Panc1 (cell line): ENCODE results near the gene SIL1.

Source experiments
- POLR2AphosphoS5 ChIP-seq: IDR thresholded peaks from 2 replicates; pipeline ENCODE4 v1.6.1; 2012; ENCODE audit warnings: mild to moderate bottlenecking, low read depth, low read length, moderate library complexity
- REST ChIP-seq, 2 experiments: IDR thresholded peaks; 2 replicates each; pipeline ENCODE4 v1.6.1; 2011 to 2012; ENCODE audit warnings: low read depth in 2 of 2, control low read depth in 1 of 2, low read length in 1 of 2, mild to moderate bottlenecking in 1 of 2, moderate library complexity in 1 of 2; ENCODE audit not compliant: insufficient read depth in 1 of 2
- SIN3A ChIP-seq: IDR thresholded peaks from 2 replicates; pipeline ENCODE4 v1.6.1; 2012; ENCODE audit warnings: low read depth, mild to moderate bottlenecking, low read length, moderate library complexity, borderline replicate concordance; ENCODE audit not compliant: insufficient read depth
- TCF7L2 ChIP-seq: IDR thresholded peaks from 2 replicates; pipeline ENCODE4 v1.6.1; 2011; ENCODE audit warnings: mild to moderate bottlenecking, low read depth, low read length, inconsistent platforms
- TF ChIP-seq, protein P1 (sequence below): fragments of 450-650 bp; IDR thresholded peaks from 2 replicates; pipeline ENCODE4 v1.5.1; 2017; ENCODE audit warnings: mild to moderate bottlenecking

DNA sequence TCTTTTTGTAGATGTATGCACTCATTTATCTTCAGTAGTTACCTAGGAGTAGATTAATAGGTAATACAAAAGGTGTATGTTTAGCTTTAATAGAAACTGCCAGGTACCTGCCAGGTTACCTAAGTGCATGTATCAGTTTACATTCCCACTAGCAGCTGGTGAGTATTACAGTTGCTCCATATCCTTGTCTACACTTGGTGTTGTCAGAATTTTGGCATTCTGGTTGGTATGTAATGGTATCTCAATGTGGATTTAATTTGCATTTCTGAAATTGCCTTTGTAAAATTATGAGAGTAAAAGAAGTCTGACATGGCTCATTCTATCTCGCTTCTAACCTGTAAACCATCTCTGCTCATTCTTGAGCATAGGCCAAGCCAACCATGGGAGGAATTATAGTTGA is 38.3 kb upstream of the SIL1 start:
- TF ChIP-seq, protein P1, sequence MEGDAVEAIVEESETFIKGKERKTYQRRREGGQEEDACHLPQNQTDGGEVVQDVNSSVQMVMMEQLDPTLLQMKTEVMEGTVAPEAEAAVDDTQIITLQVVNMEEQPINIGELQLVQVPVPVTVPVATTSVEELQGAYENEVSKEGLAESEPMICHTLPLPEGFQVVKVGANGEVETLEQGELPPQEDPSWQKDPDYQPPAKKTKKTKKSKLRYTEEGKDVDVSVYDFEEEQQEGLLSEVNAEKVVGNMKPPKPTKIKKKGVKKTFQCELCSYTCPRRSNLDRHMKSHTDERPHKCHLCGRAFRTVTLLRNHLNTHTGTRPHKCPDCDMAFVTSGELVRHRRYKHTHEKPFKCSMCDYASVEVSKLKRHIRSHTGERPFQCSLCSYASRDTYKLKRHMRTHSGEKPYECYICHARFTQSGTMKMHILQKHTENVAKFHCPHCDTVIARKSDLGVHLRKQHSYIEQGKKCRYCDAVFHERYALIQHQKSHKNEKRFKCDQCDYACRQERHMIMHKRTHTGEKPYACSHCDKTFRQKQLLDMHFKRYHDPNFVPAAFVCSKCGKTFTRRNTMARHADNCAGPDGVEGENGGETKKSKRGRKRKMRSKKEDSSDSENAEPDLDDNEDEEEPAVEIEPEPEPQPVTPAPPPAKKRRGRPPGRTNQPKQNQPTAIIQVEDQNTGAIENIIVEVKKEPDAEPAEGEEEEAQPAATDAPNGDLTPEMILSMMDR, result no peak
- no peak for TF ChIP-seq POLR2AphosphoS5
- no peak for TF ChIP-seq SIN3A
- no peak for TF ChIP-seq REST (IDR thresholded peaks at IDR 0.05; ENCODE audit: insufficient read depth in 1 of 2, low read depth in 2 of 2, low read length in 1 of 2)
- TF ChIP-seq TCF7L2, result no peak
